HG02642 (cell line): ENCODE results near the gene CFAP100.

Experiments used
- ATAC-seq: cut with Tn5 transposase; IDR thresholded peaks from one replicate; pipeline ENCODE4 v1.9.1; 2021; ENCODE audit warnings: mild to moderate bottlenecking; ENCODE audit not compliant: unreplicated experiment, poor library complexity

CFAP100 gene

GRCh38 chr3:126356373-126357264, 38.1 kb upstream of the CFAP100 start:
- peak; percentile 1 for ATAC-seq

GRCh38 chr3:126357295-126358037, 37.2 kb upstream of the CFAP100 start, which contains the start of gene KLF15:
TSS of gene KLF15 (minus strand) at chr3:126357408. CDS start at chr3:126352922, 4,486 bp downstream.
- ATAC-seq = peak; percentile 92

GRCh38 chr3:126358038-126358815, 36.5 kb upstream of the CFAP100 start:
- no peak for ATAC-seq

- ATAC-seq = no peak
These were observed 35.9 kb upstream of the CFAP100 start for GRCh38 chr3:126358816-126359181.

GRCh38 chr3:126360046-126360713, 34.5 kb upstream of the CFAP100 start:
- ATAC-seq = no peak

- ATAC-seq = no peak
These were observed 34.0 kb upstream of the CFAP100 start for GRCh38 chr3:126360714-126361060.

GRCh38 chr3:126361211-126361610, 33.5 kb upstream of the CFAP100 start:
- no peak for ATAC-seq

- ATAC-seq = no peak
These were observed 30.5 kb upstream of the CFAP100 start for GRCh38 chr3:126364130-126364695.

GRCh38 chr3:126364731-126365301, 29.9 kb upstream of the CFAP100 start:
- no peak for ATAC-seq

GRCh38 chr3:126365351-126366277, 29.1 kb upstream of the CFAP100 start:
- no peak for ATAC-seq

- no peak for ATAC-seq
These were observed 27.3 kb upstream of the CFAP100 start for GRCh38 chr3:126367316-126367805.

- no peak for ATAC-seq
These were observed 25.2 kb upstream of the CFAP100 start for GRCh38 chr3:126369490-126369889.

GRCh38 chr3:126370055-126370454, 24.7 kb upstream of the CFAP100 start:
- no peak for ATAC-seq

- no peak for ATAC-seq
These were observed 24.1 kb upstream of the CFAP100 start for GRCh38 chr3:126370606-126371005.

- ATAC-seq = no peak
These were observed 23.5 kb upstream of the CFAP100 start for GRCh38 chr3:126371096-126371705.

- no peak for ATAC-seq
These were observed 22.1 kb upstream of the CFAP100 start for GRCh38 chr3:126372413-126373145.

- no peak for ATAC-seq
These were observed 21.5 kb upstream of the CFAP100 start for GRCh38 chr3:126373146-126373613.
